CMK (cell line): Measurements from ENCODE around the gene MAG.
"Not testable (repeated sequence)": the region's sequence is repeated elsewhere in the genome, so short reads cannot be mapped to it uniquely, and the experiment has no call there.

Experiments
- DNase-seq: peaks from one replicate; pipeline ENCODE4 v3.0.0-alpha.2; 2010; ENCODE audit warnings: low read depth

The MAG gene

DNA sequence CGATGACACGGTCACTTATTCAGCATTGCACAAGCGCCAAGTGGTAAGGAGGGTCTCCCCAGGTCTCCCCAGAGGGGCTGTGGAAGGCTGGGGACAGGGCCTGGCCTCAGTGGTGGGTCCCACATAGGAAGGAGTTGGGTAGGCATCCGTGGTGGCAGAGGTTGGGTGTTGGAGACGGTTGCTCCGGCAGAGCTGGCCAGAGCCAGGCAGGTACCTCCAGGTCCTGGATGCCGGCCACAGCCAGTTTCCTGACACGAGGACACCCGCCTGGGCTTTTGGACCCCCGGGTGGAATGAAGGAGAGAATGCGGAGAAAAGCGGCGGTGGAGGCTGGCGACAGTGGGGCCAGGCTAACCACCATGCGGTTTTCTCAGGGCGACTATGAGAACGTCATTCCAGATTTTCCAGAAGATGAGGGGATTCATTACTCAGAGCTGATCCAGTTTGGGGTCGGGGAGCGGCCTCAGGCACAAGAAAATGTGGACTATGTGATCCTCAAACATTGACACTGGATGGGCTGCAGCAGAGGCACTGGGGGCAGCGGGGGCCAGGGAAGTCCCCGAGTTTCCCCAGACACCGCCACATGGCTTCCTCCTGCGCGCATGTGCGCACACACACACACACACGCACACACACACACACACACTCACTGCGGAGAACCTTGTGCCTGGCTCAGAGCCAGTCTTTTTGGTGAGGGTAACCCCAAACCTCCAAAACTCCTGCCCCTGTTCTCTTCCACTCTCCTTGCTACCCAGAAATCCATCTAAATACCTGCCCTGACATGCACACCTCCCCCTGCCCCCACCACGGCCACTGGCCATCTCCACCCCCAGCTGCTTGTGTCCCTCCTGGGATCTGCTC is 54.5 kb downstream of the MAG start:
- no peak for DNase-seq

DNA sequence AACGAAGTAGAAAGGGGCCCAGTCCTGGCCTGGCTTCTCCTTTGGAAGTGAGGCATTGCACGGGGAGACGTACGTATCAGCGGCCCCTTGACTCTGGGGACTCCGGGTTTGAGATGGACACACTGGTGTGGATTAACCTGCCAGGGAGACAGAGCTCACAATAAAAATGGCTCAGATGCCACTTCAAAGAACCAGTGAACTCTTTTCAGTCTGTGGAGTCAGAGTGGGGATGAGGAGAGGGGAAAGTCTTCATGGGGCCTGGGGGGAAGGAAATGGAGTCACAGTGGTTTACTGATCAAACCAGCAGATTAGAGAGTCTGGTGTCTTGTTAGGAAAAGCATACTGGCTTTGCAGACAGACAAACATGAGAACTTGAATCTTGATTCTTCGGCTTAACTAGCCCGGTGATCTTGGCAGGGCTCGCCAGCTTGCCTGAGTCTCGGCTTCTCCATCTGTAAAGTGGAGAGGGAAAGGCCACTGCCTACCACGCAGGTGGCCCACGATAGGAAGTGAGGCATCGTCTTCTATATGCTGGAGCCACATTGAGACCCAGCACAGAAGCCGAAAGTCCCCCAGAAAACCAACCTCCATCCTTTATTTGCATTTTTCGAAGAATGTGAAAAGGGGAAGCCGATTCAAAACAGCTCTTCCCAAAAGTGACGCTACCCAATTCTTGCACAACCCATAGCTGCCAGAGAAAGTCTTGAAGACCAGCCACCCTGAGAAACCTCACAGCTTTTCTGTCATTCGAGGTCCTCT is 55.4 kb downstream of the MAG start, which contains the start of gene FFAR1:
Gene FFAR1, plus strand, starts transcription at position 732 of the 759 bp plus-strand sequence. CDS start 3,650 bp downstream, outside the sequence.
- no peak for DNase-seq

DNA sequence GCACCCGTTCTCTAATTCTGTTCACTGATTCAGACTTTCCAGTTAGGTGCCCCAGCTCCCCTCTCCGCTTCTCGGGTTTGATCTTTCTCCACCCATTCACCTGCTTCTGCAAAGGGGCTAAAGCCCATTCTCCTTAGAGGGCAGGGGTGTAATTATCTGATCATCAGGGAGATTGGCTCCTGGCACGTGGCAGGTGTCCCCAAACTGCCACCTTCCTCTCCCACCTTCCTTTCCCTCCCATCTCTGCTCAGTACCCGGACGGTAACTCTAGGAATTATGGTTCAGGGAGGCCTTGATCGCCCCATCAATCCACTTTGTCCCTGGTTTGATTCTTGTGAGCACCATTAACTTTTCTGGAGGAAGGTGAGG is 56.0 kb downstream of the MAG start:
- no peak for DNase-seq

DNA sequence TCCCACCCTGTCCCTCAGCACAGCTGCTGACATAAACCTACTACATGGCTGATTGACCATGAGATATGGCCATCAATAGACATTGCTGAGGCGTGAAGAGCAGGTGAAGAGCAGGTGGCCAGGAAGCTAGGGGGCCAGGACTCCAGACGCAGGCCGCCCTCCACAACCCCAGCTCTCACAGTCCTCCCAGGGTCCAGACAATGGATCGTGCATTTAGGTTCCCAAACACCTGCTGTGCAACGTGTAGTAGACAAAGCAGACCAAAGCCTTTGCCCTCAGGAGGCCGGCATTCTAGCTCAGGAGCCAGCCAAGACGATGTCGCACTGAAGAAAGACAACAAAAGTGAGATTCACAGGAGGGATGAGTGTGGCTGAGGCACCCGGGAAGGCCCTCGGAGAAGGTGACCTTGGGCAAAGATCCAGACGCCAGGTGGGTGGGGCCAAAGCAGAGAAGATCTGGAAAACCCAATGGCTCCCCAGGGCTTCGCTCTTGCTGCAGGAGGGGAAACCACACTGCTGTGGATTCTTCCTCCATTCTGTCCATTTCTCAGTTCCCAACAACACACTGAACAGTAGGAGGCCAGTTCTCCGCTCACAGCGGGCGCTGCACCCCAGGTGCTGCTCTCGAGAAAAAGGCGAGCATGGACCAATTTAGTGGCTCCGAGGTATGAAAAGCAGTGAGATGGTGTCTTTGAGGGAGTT is 57.1 kb downstream of the MAG start:
- no peak for DNase-seq

DNA sequence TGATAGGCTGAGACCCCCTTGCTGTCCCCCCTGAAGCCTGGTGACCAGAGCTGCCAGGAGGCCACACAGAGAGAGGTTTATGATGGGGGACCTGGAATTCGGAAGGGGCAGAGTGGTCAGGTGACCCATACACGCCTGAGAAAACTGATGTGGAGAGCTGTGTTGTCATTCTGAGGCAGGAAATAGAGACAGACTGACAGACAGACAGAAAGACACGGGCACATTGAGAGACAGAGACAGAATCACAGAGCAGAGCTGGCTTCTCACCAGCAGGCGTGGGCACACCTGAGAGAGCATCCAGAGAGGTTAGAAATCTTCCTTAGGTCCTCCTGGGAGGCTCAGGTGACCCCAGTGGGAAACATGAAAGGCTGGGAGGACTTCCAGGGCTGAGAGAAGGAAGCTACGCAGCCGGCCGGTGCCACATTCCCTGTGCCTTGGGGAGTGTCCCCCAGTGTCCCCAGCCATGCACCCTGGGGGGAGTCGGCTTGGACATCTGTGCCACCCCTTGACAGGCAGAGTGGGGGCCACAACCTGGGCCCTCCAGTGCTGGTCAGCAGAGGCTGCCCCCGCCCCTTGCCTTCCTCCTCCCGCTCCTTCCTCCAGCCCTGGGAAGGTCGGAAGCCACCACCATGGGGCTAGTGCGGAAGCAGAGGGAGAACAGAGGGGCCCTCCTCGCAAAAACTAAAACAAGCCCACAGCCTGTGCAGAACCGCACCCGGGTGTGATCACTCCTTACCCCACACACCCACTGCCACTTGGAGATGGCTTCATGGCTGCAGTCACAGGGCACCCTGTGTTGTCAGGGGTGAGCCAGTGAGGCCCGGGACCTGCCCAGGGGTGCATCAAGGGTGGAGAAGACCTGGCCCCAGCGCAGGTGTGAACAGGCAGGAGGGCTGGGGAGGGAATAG is 57.9 kb downstream of the MAG start:
- DNase-seq: no peak

DNA sequence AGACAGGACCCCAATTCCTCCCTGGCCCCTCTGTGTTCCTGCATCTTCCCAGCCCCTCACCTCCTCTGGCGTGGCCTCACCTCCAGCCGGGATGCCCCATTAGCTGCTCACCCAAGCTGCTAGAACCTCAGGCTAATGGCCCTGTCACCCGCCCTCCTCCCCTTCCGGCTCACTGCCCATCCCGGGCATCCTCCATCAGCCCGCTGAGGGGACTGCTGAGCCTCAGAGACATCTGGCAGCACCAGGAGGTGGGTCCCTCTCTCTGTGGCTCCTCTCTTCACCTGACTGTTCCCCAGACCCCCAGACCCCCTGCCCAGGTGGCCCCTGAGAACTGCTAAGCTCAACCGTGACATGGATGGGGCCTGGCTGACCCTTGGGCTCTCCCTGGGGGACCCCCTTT is 58.6 kb downstream of the MAG start:
- DNase-seq: no peak

DNA sequence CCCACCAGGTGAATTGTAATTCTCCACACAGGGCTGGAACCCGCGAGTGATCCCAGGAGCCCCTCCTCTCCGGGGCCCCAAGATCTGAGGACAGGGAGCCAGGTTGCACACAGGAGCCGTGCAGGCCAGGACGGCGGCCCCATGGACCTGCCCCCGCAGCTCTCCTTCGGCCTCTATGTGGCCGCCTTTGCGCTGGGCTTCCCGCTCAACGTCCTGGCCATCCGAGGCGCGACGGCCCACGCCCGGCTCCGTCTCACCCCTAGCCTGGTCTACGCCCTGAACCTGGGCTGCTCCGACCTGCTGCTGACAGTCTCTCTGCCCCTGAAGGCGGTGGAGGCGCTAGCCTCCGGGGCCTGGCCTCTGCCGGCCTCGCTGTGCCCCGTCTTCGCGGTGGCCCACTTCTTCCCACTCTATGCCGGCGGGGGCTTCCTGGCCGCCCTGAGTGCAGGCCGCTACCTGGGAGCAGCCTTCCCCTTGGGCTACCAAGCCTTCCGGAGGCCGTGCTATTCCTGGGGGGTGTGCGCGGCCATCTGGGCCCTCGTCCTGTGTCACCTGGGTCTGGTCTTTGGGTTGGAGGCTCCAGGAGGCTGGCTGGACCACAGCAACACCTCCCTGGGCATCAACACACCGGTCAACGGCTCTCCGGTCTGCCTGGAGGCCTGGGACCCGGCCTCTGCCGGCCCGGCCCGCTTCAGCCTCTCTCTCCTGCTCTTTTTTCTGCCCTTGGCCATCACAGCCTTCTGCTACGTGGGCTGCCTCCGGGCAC is 59.6 kb downstream of the MAG start:
- no peak for DNase-seq

DNA sequence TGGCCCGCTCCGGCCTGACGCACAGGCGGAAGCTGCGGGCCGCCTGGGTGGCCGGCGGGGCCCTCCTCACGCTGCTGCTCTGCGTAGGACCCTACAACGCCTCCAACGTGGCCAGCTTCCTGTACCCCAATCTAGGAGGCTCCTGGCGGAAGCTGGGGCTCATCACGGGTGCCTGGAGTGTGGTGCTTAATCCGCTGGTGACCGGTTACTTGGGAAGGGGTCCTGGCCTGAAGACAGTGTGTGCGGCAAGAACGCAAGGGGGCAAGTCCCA is 60.2 kb downstream of the MAG start:
- DNase-seq: no peak

DNA sequence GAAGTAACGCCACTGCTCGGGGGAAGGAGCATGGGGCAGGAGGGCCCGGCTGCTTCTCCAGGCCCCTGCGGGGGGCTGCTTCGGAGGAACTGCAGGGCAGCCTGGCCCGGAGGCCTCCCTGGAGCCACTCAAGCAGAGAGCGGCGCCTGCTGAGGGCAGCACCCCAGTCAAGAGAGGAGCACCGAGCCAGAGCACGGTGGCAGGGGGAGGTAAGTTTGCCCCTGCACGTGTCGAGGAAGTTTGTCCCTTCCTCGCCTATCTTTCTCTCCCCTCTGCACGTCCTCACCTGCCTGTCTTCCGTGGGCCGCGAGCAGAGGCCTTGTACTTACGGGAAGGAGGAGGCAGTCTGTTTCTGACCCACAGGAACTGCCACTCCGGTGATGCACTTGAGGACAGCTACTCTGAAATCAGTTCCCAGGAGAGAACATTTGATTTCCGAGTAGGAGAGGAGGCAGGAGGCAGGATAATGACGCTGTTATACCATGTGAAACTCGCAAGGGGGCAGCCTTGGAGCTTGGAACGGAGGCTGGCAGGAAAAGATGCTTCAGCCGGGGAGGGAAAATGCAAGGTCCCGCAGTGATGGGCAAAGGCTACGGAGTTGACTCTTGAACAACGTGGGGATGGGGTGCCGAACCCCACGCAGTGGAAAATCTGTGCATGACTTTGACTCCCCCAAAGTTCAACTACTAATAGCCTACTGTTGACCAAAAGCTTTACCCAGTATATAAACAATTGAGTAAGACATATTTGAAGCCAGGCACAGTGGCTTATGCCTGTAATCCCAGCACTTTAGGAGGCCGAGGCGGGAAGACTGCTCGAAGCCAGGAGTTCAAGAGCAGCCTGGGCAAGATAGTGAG is 60.7 kb downstream of the MAG start:
- DNase-seq: peak; percentile 30

DNA sequence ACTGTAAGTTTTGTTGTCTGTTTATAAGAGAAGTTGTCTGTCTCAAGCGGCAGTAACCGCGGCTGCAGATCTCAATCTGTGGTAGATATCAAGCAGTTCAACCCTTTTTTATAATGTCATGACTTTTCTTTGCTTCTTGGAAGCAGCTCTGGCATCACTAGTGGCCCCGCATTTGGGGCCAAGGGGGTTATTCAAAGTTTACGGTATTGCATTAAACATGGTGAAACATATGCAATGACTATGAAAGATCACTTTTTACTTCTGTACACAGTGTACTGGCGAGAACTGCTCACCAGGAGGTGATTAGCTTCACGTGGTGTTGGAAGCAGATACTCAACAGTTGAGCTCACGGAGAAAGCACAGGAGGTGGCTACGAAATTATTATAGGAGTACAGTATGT is 61.7 kb downstream of the MAG start:
- DNase-seq: no peak

DNA sequence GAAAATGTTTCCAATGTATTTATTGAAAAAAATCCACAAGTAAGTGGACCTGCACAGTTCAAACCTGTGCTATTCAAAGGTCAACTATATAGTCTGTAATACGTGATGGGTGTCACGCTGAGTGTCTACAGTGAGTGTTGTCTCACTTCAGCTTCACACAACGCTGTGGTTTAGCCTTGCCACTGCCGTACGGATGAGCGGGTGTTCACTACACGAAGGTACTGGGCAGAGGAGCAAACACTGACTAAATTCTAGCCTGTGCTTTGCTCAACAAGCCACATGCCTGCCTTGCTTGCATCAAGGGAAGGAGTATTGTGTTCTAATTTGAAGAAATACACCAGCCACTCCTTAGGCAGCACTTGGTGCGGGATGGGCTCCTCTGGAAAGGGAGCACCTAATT is 62.9 kb downstream of the MAG start:
- no peak for DNase-seq

DNA sequence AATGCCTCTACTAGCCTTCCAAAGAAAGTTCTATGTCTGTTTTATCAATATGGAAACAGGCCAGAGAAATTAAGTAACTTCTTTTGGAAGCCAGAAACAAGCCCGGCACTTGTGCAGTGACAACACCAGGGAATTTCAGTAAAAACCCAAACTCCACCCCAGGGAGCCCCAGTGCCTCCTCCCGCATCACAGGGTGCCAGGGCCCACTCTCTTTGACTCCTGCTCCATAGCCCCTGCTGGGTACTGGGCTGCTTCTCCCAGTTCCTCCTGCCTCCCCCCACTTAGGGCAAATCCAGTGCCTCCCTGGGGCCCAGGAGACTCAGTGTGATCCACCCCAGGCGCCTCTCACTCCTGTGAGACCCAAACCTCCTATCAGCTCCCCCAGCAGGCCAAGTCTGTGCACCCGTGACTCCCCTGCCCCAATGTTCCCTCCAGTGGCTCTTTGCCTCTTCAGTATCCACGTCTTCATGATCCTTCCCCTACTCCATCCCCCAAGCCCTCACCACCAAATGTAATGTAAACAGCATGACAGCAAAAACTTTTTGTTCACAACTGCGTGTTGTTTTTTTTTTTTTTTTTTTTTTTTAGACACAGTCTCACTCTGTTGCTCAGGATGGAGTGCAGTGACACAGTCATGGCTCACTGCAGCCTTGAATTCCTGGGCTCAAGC is 64.0 kb downstream of the MAG start:
- DNase-seq: no peak

DNA sequence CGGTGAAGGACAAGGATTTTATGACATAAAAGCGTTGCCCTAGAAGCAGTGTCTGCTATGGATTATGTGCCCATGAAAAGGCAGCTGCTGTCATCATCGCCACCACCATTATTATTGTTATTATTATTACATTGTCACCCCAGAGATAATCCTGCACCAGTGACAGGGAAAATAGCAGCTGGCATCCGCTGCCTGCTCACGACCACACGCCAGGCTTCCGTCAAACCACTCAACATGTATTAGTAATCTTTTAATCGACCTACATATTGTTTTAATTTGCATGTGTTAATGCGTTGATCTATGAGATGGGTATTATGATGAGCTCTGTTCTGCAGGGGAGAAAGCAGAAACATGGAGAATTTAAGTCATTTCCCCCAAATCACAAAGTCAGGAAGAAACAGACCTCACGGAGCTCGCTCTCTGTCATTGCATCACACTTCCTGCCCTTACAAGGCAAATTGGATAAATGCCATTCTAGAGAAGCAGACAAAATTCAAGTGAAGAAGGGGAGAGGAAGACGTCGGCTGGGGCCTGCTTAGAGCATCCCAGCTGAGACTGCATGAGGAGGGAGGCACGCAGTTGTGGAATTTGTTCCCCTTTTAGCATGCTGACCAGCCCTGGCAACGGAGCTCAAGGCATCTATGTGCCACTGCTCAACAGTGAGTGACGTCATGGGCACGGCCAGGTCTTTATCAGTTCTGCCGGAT is 66.1 kb downstream of the MAG start, which contains the start of gene FFAR3:
Gene FFAR3, plus strand, starts transcription at position 594 of the 707 bp plus-strand sequence. CDS start 431 bp downstream, outside the sequence.
- no peak for DNase-seq

DNA sequence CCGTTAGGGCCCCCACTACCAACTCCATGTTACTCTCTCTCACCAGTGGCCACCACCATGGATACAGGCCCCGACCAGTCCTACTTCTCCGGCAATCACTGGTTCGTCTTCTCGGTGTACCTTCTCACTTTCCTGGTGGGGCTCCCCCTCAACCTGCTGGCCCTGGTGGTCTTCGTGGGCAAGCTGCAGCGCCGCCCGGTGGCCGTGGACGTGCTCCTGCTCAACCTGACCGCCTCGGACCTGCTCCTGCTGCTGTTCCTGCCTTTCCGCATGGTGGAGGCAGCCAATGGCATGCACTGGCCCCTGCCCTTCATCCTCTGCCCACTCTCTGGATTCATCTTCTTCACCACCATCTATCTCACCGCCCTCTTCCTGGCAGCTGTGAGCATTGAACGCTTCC is 66.9 kb downstream of the MAG start:
- DNase-seq: not testable (repeated sequence)

DNA sequence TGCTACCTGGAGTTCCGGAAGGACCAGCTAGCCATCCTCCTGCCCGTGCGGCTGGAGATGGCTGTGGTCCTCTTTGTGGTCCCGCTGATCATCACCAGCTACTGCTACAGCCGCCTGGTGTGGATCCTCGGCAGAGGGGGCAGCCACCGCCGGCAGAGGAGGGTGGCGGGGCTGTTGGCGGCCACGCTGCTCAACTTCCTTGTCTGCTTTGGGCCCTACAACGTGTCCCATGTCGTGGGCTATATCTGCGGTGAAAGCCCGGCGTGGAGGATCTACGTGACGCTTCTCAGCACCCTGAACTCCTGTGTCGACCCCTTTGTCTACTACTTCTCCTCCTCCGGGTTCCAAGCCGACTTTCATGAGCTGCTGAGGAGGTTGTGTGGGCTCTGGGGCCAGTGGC is 67.4 kb downstream of the MAG start:
- DNase-seq: not testable (repeated sequence)

DNA sequence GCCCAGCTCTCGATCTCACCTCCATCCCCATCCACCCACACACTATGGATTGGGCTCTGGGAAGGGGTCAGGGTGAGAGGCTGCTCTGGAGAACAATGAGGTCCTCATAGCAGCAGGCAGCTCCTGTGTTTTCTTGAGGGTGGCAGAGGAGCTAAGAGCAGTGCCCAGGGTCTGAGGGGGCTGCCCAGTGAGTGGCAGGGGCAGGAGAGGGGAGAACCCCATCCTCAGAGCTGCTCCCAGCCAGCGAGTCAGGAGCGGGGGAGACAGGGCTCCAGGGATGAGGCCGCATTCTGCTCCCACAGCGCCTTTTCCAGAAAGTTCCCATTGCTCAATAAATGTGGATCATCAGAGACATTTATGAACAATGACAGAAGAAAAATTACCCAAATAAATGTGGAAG is 68.1 kb downstream of the MAG start:
- not testable (repeated sequence) for DNase-seq

DNA sequence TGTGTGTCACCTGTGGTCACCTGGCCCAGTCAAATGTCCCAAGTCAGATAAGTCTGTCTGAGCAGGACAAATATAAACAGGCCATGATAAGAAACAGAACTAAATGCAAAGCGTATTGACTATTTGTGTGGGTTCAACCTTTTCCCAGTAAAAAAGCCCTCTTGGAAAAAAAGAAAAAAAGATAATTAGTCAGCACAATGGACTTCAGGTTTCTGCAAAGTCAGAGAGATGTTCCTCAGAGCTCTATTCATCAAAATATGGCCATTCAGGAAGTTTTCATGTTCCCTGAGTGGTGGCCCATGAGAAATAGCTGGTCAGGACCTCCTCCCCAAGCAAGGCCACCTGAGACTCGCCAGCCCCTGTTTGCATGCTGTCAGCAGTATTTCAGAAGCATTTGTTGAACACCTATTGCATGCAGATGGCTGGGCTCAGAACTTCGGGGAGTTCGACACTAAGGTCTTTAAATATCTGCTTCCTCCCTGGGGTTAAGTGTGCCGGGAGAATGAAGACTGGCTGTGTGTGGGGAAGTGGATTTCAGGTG is 69.0 kb downstream of the MAG start:
- DNase-seq: no peak

DNA sequence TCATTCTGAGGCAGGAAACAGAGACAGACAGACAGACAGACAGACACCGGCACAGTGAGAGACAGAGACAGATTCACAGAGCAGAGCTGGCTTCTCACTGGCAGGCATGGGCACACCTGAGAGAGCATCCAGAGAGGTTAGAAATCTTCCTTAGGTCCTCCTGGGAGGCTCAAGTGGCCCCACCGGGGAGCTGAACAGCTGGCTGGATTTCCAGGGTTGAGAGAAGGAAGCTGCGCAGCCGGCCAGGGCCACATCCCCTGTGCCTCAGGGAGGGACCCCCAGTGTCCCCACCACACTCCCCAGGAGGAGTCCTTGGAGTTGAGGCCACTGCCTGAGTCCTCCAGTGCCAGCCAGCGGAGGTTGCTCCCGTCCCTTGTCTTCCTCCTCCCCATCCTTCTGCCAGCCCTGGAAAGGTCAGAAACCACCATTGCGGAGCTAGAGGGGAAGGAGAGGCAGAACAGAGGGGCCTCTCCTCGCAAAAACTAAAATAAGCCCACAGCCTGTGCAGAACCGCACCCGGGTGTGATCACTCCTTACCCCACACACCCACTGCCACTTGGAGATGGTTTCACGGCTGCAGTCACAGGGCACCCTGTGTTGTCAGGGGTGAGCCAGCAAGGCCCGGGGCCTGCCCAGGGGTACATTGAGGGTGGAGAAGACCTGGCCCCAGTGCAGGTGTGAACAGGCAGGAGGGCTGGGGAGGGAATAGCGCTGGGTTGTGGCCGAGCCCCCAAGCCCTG is 70.5 kb downstream of the MAG start:
- no peak for DNase-seq
